Fibroblast of peridontal ligament (primary cell): Measurements from ENCODE around the gene FCN2.

Source experiments
- DNase-seq: peaks from one replicate; pipeline ENCODE4 v3.0.0-alpha.2; 2010; ENCODE audit errors: extremely low read depth

Gene FCN2

DNA sequence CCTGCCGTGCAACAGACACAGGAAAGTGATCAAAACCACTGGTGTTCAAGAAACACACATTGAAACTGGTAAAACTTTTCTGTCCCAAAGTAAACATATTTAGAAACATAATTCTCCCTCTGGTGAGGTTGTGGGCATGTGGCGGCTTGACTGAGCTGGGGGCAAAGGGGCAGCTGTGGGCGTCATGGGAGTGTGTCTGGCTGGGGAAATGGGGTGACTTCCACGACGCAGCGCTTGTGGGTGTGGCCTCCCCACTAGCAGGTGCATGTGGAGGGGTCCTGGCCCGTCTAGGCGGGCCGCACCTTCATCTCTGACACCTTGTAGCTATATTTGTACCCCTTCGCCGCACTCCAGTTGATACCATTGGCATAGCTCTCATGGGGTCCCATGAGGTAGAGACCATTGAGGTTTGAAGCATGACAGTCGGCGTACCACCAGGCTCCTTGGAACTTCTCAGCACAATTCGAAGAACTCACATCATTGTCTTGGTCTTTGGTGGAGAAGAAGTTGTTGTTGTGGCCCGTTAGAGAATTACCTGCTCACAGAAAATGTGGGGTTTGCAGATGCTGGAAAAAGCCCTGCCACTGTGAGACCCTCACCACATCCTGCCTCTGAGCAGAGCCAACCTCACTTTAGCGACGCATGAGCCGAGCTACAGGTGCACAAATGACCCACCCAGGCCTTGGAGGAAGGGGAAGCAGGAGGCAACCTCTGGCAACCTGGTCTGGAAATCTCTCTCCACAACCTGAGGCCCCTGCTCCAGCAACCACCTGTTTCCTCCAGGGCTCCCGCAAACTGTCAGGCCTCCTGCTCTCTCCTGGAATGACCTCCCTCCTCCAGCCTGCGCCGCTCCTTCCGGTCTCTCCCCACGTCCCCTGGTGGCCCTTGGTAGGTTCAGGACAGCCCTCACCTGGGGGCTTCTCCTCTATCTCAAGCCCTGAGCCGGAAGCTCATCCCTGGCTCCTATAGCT, 29.2 kb downstream of the FCN2 start:
- no peak for DNase-seq

DNA sequence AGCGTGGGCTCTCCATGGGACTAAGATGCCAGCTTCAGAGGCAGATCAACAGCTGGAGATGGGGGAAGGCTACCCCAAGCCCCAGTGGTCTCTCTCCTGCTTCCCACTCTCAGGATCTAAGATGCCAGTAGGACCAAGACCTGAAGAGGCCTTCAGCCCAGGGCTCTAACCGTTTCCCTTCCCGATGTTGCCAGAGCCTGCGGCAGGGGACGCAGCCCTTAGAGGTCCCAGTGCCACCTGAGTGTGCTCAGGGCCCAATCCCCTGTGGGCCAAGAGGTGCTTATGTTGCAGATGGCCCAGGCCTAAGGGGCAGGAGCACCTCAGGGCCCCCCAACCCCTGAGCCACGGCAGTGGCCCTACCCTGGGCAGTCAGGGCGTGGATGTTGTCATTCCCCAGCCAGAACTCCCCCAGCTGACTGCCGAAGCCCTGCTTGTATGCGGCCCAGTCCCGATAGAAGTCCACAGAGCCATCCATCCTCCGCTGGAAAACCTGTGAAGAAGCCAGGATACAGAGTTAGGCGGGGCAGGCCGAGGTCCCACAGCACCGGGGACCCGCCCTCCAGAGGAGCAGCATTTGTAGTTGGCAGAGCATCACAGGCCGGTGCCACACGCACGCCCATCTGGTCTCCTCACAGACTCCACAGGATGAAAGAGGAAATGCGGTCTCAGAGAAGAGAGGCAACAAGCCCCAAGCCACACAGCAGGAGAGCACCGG, 31.7 kb downstream of the FCN2 start:
- no peak for DNase-seq

GRCh38 chr9:134913041-134913712, 32.6 kb downstream of the FCN2 start:
- DNase-seq, result no peak

DNA sequence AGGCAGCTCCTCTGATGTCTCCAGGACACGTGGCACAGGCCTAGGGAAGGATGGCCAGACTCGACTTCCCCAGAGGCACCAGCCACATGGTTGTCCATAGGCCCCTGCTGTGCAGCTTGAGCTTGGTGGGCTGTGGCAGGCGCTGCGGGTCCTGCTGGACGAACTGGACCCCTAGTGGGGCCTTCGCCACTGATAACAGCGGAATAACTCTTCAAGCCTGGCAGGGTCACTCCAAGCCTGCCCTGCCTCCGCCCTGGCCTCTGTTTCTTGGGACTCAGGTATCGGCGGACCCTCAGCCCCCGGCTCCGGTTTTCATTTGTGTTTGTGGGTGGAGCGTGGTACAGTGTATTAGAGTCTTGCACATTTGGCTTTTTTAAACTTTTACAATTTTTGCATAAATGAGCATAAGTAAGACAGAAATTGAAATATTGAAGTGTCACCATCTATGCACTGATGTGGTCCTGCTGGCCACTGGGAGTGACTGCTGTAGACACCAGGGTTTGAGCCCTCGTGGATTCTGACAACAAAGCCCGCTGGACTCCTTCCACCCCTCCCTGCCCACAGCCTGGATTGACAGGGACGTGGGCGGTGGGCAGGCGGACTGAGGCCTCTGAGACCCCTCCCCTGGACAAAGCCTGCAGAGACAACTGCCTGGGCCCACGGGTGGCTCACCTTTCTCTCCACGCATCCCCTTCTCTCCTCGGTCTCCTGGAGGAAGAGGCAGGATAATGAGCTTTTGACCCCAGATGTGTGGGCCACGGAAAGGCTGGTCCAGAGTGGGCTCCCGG, 33.3 kb downstream of the FCN2 start:
- no peak for DNase-seq

GRCh38 chr9:134914501-134914834, 33.9 kb downstream of the FCN2 start:
- no peak for DNase-seq

DNA sequence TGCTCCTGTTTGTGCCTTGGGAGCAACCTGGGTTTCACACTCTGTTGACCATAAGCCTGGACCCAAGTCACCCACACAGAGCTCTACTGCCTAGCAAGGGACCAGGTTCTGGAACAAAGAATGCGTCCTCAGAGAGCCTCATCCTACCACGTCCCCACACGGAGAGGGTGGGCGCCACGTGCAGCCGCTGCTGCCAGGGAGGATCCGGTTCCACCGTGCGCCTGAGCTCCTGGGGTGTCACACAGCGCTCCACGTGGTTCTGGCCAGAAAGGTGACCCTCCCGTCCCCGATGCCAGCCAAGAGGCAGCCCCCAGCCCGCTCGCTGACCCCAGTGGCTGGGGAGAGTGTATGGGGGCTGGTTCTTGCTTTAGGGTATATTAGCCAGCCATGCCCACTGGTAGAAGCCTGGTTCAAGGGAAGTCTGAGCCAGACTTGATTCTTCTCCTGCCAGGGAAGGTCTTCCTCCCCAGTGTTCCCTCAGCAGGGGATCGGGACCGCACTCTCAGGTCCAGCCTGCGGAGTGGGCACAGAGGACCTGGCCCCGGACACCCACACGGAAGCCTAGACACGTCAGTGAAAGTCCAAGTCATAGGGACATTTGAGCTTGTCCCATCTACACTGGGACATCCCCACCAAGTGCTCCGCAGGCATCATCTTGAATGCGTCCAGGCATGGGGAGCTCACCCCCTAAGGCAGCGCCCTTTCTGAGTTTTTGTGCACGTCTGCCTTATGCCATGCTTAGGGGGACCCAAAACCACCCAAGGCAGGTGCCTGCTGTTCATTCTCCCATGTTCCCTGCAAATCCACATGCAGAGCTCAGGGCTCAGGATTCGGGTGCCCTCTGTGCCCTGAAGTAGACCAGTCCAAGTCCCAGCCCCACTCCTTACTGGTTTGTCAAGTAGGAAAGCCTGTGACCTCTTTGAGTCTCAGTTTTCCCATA, 34.7 kb downstream of the FCN2 start:
- no peak for DNase-seq

DNA sequence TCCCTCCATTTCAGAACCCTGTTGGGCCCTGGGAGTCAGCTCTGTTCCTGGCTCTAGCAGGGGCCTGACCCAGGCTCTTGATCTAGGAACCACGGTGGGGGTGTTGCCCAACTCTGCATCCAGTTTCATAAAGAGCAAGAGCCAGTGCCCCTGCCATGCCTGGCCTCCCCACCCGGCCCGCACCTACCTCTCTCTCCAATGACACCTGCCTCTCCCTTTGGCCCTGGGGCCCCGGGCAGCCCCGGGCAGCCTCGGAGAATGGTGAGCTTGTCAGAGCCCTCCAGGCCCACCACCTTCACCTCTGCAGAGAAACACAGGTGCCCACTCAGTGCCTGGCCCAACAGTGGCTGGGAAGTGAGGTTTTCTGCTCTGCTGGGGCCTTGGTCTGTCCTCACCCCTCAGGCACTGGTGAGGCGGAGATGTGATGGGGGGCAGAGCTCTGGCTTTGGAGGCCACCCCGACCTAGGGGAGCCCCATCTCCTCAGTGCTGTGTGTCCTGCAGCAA, 35.6 kb downstream of the FCN2 start:
- no peak for DNase-seq

- no peak for DNase-seq
Measured at GRCh38 chr9:134917431-134918373, 37.1 kb downstream of the FCN2 start, which contains the start of gene FCN1. Gene FCN1 (minus strand): TSS chr9:134917912. CDS start chr9:134917871, 41 bp downstream.

GRCh38 chr9:134918646-134919045, 38.0 kb downstream of the FCN2 start:
- DNase-seq, result no peak

GRCh38 chr9:134919303-134919702, 38.7 kb downstream of the FCN2 start:
- no peak for DNase-seq

GRCh38 chr9:134922066-134922931, 41.7 kb downstream of the FCN2 start:
- no peak for DNase-seq

DNA sequence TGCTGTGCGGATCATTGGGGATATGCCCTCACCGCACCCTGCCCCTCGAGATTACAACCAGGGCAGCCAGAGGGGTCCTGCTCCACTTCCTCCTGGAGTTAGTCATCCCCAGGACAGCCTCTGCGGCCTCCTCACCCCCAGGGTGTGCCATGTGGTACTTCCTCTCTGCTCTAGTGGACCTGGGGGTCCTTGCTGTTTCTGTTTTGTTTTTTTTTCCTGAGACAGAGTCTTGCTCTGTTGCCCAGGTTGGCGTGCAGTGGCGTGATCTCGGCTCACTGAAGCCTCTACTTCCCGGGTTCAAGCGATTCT, 42.3 kb downstream of the FCN2 start:
- no peak for DNase-seq

GRCh38 chr9:134923466-134923865, 42.9 kb downstream of the FCN2 start:
- DNase-seq, result no peak

GRCh38 chr9:134925011-134925511, 44.5 kb downstream of the FCN2 start:
- no peak for DNase-seq

DNA sequence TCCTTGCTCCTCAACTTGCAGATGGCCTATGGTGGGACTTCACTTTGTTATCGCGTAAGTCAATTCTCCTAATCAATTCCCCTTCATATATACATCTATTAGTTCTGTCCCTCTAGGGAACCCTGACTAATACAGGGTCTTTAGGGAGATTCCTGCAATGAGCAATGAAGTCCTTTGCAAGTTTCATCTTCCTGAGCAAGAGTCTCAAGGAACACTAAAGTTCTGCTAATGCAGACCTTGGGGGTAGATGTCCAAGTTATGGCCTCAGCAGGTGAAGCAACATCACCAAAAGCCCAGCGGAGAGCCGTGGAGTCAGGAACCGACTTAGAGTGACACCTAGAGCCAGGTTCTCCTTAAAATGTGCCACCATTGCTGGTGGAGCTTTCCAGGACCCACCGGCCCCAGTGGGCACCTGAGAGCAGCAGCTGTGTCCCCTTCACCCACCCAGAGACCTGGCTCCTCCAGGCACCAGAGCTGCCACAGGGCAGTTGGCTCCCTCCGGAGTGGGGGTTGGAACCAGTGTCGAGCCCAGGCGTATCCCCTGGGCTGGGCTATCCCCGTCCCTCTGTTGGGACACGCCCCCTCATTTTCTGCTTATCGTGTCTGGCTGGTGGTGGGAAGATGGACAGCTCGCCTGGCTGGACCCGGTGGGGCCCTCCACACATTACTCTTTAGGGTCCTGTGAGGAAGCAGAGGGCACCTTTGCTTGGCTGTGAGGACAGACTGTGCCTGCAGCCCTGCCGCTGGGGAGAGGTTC, 48.0 kb downstream of the FCN2 start:
- DNase-seq, result no peak

DNA sequence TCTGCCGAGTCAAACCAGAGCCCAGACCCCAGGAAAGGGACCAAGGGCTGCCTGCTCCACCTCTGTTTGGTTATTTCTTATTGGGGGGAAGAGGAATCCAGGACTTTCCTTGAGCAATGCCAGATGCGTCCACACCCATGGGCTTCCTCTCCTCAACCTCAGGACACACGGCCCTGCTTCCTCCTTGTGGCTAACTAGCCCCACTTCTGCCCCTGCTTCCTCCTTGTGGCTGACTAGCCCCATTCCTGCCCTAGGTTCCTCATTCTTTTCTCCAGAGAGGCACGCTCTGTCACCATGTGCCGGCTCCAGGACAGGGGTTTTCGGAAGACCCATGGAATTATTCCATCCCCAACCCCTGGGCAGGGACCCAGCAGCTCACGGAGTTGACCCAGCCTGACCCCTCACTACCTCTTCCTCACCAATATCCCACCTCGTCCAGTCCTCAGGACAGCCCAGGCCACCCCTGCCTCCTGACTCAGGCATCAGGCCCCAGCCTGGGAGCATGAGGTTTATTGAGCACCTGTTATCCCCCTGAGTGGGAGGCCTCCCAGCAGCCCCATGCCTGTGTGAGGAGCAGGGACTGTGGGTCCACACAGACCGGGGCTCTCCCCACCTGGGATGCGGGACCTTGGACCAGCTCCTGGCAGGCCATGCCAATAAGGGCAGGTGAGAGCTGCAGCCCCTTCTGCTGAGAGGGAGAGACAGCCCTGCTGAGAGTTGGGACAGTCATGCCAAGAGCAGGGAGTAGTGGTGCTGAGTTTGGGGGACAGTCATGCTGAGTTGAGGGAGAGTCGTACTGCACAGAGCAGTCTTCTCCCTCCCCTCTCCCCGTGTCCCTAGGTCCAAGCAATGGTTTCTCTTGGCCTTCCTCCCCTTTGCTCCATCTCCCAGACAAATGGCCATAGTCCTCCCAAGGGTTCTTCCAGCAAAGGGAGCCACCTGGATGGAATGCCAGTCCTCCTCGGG, 48.9 kb downstream of the FCN2 start:
- no peak for DNase-seq
